Pulmonary artery endothelial cell (primary cell): Measurements from ENCODE around the gene KNL1. TPM values are rescaled to one million over a fixed set of nuclear protein-coding genes. Genes with fewer than 3 reads are reported as not detected.
"Not testable (repeated sequence)": the region's sequence is repeated elsewhere in the genome, so short reads cannot be mapped to it uniquely, and the experiment has no call there.

Source experiments
- DNase-seq: peaks from one replicate; pipeline ENCODE4 v3.0.0-alpha.2; 2011; ENCODE audit warnings: low read depth, low spot score
- total RNA-seq: library from RNA; depleted of rRNA; stranded (reverse); fragments of >200 nt; gene quantifications from 2 replicates; pipeline ENCODE4 v1.2.3, GENCODE V29; 2014

KNL1 gene
- total RNA-seq, 1 donor from 2014 or later: 18.1 TPM

GRCh38 chr15:40650479-40650878 lies 56.4 kb downstream of the KNL1 start:
- no peak for DNase-seq

GRCh38 chr15:40660686-40661085 lies 66.6 kb downstream of the KNL1 start:
- no peak for DNase-seq

GRCh38 chr15:40664909-40665308 lies 70.9 kb downstream of the KNL1 start:
- DNase-seq: no peak

- DNase-seq: not testable (repeated sequence)
These were observed 82.2 kb downstream of the KNL1 start for GRCh38 chr15:40676290-40676689.

GRCh38 chr15:40676906-40677305 lies 82.9 kb downstream of the KNL1 start:
- not testable (repeated sequence) for DNase-seq

GRCh38 chr15:40680151-40680550 lies 86.1 kb downstream of the KNL1 start:
- no peak for DNase-seq

- not testable (repeated sequence) for DNase-seq
These were observed 86.9 kb downstream of the KNL1 start for GRCh38 chr15:40680959-40681358.

GRCh38 chr15:40684381-40684780 lies 90.3 kb downstream of the KNL1 start:
- DNase-seq: no peak

GRCh38 chr15:40685376-40685775 lies 91.3 kb downstream of the KNL1 start:
- DNase-seq: no peak

- DNase-seq: no peak
These were observed 95.1 kb downstream of the KNL1 start for GRCh38 chr15:40688932-40689799.

- no peak for DNase-seq
These were observed 97.7 kb downstream of the KNL1 start for GRCh38 chr15:40691737-40692136.

GRCh38 chr15:40693904-40694687 lies 100.0 kb downstream of the KNL1 start:
- DNase-seq: no peak

- peak; percentile 80 for DNase-seq
These were observed 100.8 kb downstream of the KNL1 start, which contains the start of gene RAD51 for GRCh38 chr15:40694688-40695468. Gene RAD51, plus strand, starts transcription at chr15:40695174. Its CDS starts 3,585 bp downstream, at chr15:40698759.

- DNase-seq: no peak
These were observed 101.4 kb downstream of the KNL1 start for GRCh38 chr15:40695469-40695890.

- DNase-seq: no peak
These were observed 102.2 kb downstream of the KNL1 start for GRCh38 chr15:40696228-40696627.

- no peak for DNase-seq
These were observed 103.9 kb downstream of the KNL1 start for GRCh38 chr15:40697916-40698315.

- DNase-seq: no peak
These were observed 108.0 kb downstream of the KNL1 start for GRCh38 chr15:40702077-40702476.

- no peak for DNase-seq
These were observed 112.1 kb downstream of the KNL1 start for GRCh38 chr15:40706121-40706520.
